HepG2 (cell line): ENCODE data around the gene SFI1. TPM values are rescaled to one million over a fixed set of nuclear protein-coding genes. Genes with fewer than 3 reads are reported as not detected.

Experiments used
- ARNTL ChIP-seq: sonication (generic); formaldehyde crosslinking; IDR thresholded peaks from 2 replicates; pipeline ENCODE4 v1.4.0; 2020; ENCODE audit warnings: mild to moderate bottlenecking, missing genetic modification reagents
- ATF3 ChIP-seq: sonication (generic); formaldehyde crosslinking; IDR thresholded peaks from 2 replicates; pipeline ENCODE4 v1.4.0; 2020; ENCODE audit warnings: missing genetic modification reagents
- BRD4 ChIP-seq: sonication (generic); formaldehyde crosslinking; IDR thresholded peaks from 2 replicates; pipeline ENCODE4 v1.4.0; 2020; ENCODE audit warnings: missing genetic modification reagents
- HMGXB3 ChIP-seq: sonication (generic); formaldehyde crosslinking; IDR thresholded peaks from 2 replicates; pipeline ENCODE4 v1.4.0; 2020; ENCODE audit warnings: missing genetic modification reagents, borderline replicate concordance
- IKZF1 ChIP-seq: fragments of 450-650 bp; IDR thresholded peaks from 2 replicates; pipeline ENCODE4 v1.7.1; 2016
- MED13 ChIP-seq: sonication (generic); formaldehyde crosslinking; IDR thresholded peaks from 2 replicates; pipeline ENCODE4 v1.5.0; 2020; ENCODE audit warnings: missing genetic modification reagents
- MIER3 ChIP-seq: IDR thresholded peaks from 2 replicates; pipeline ENCODE4 v1.6.1; 2016; ENCODE audit warnings: missing compliant biosample characterization, borderline replicate concordance
- SOX13 ChIP-seq, 3 experiments: fragments of 450-650 bp in 1 of 3; sonication (generic) in 1 of 3; formaldehyde crosslinking in 1 of 3; IDR thresholded peaks in 2 of 3; conservative IDR thresholded peaks in 1 of 3; 2 replicates each; pipeline versions ENCODE4 v1.5.0 to v1.6.1; 2016 to 2020; ENCODE audit warnings: antibody characterized with exemption in 1 of 3, mild to moderate bottlenecking in 1 of 3, missing compliant biosample characterization in 1 of 3, missing genetic modification reagents in 1 of 3, moderate library complexity in 1 of 3
- SRSF4 ChIP-seq: fragments of 200-400 bp; formaldehyde crosslinking; IDR thresholded peaks from one replicate; pipeline ENCODE4 v1.6.1; 2018; ENCODE audit warnings: mild to moderate bottlenecking, low read depth, low read length, moderate library complexity; ENCODE audit not compliant: poor library complexity, severe bottlenecking
- ZKSCAN8 ChIP-seq: IDR thresholded peaks from 2 replicates; pipeline ENCODE4 v1.6.1; 2016; ENCODE audit warnings: borderline replicate concordance, missing genetic modification reagents, missing compliant biosample characterization
- ZNF260 ChIP-seq: sonication (generic); formaldehyde crosslinking; IDR thresholded peaks from 2 replicates; pipeline ENCODE4 v1.4.0; 2020; ENCODE audit warnings: missing genetic modification reagents, low read depth, mild to moderate bottlenecking, borderline replicate concordance
- ZNF317 ChIP-seq: sonication (generic); formaldehyde crosslinking; IDR thresholded peaks from 2 replicates; pipeline ENCODE4 v1.5.0; 2020; ENCODE audit warnings: mild to moderate bottlenecking, missing genetic modification reagents
- ZNF567 ChIP-seq: sonication (generic); formaldehyde crosslinking; IDR thresholded peaks from 2 replicates; pipeline ENCODE4 v1.8.1; 2023; ENCODE audit warnings: mild to moderate bottlenecking, missing genetic modification reagents, borderline replicate concordance
- ZNF598 ChIP-seq: sonication (generic); formaldehyde crosslinking; IDR thresholded peaks from 2 replicates; pipeline ENCODE4 v1.5.1; 2020; ENCODE audit warnings: mild to moderate bottlenecking, missing genetic modification reagents, borderline replicate concordance
- polyA plus RNA-seq, 8 experiments: library from polyadenylated mRNA; depleted of rRNA in 3 of 8; stranded (reverse) in 7 of 8; unstranded in 1 of 8; fragments of >200 nt; fragmentation: Illumina TruSeq in 4 of 8; extraction: Trizol in 4 of 8; gene quantifications; 2 replicates each; pipeline versions ENCODE4 v1.2.1 to v1.2.3, GENCODE V29; 2011 to 2016; ENCODE audit warnings: low read depth in 4 of 8, missing spikeins in 1 of 8, mixed read lengths in 1 of 8; ENCODE audit not compliant: insufficient read depth in 1 of 8
- total RNA-seq, 5 experiments: library from RNA; depleted of rRNA; stranded (reverse); fragments of >200 nt; fragmentation: Illumina TruSeq; extraction: Trizol; gene quantifications; 2 replicates each; pipeline ENCODE4 v1.2.3, GENCODE V29; 2016; ENCODE audit warnings: low read depth in 1 of 5
- TF ChIP-seq, protein P1 (sequence below): sonication (generic); formaldehyde crosslinking; IDR thresholded peaks from 2 replicates; pipeline ENCODE4 v1.5.0; 2020; ENCODE audit warnings: missing genetic modification reagents, mild to moderate bottlenecking, borderline replicate concordance
- TF ChIP-seq, protein P2 (sequence below): sonication (generic); formaldehyde crosslinking; IDR thresholded peaks from 2 replicates; pipeline ENCODE4 v1.8.0; 2022; ENCODE audit warnings: missing genetic modification reagents, mild to moderate bottlenecking, inconsistent platforms, borderline replicate concordance
- TF ChIP-seq, protein P3 (sequence below): sonication (generic); formaldehyde crosslinking; IDR thresholded peaks from 2 replicates; pipeline ENCODE4 v1.4.0; 2020; ENCODE audit warnings: mild to moderate bottlenecking, missing genetic modification reagents, borderline replicate concordance

Gene SFI1
- total and polyA plus RNA-seq, 2 of the 13 experiments (the other 11 are each of a cell fraction or from before 2014, with no cell fraction given): 20.5 to 40.1 TPM

DNA sequence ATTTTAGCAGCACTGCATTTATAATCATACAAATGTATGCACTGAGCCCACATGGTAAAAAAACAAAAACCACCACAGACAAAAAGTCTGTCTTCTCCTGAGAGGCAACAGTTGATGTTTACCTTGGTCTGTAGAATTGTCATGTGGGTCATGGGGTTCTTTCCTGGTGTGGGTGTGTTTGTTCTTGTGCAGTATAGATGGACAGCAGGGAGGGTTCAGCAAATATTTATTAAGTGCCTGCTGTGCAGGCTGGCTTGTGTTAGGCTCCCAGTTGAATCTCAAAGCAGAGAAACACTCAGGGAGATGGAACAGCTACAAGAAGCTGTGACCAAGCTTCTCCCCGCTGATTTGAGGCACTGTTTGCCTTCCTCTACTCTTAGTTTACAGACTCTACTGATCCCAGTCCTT lies 83.5 kb downstream of the SFI1 start (continued):
- TF ChIP-seq ARNTL (CRISPR knock-in tag) (0 out of 2 replicates have a peak, but pooled peaks have one; percentile 60), BRD4 (no peak), ZNF317 (CRISPR knock-in tag) (0 out of 2 replicates have a peak, but pooled peaks have one; percentile 51), ZNF567 (CRISPR knock-in tag) (no peak), ZKSCAN8 (CRISPR knock-in tag) (peak; percentile 95; the same call in 1 of the 2 replicates), IKZF1 (no peak), MIER3 (peak; percentile 92; the same call in 1 of the 2 replicates), SOX13 (IDR thresholded peaks at IDR 0.05) (peak; percentile 80), SOX13 (CRISPR knock-in tag; conservative IDR thresholded peaks at IDR 0.05 in 1 of 2, IDR thresholded peaks at IDR 0.05 in 1 of 2) (peak in 1 of 2 experiments; percentile 96; a peak in 2 of 4 replicates), ATF3 (no peak), ZNF260 (CRISPR knock-in tag) (no peak), HMGXB3 (CRISPR knock-in tag) (no peak; the same call in 1 of the 2 replicates), MED13 (CRISPR knock-in tag) (no peak; the same call in 1 of the 2 replicates), ZNF598 (CRISPR knock-in tag) (no peak), SRSF4 (no peak)
- TF ChIP-seq, protein P1, sequence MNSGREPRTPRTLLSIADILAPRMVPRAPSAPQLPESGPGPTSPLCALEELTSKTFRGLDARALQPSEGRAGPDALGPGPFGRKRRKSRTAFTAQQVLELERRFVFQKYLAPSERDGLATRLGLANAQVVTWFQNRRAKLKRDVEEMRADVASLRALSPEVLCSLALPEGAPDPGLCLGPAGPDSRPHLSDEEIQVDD (CRISPR knock-in tag): no peak
- TF ChIP-seq, protein P2, sequence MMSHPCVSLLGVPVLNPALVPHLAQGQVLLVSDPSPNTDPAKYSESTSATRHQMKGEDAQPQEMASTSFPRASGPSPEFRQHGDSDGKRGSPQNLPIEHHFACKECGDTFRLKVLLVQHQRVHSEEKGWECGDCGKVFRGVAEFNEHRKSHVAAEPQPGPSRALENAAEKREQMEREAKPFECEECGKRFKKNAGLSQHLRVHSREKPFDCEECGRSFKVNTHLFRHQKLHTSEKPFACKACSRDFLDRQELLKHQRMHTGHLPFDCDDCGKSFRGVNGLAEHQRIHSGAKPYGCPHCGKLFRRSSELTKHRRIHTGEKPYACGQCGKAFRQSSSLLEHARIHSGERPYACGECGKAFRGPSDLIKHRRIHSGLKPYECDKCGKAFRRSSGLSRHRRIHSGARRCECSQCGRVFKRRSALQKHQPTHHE (CRISPR knock-in tag): no peak
- TF ChIP-seq, protein P3, sequence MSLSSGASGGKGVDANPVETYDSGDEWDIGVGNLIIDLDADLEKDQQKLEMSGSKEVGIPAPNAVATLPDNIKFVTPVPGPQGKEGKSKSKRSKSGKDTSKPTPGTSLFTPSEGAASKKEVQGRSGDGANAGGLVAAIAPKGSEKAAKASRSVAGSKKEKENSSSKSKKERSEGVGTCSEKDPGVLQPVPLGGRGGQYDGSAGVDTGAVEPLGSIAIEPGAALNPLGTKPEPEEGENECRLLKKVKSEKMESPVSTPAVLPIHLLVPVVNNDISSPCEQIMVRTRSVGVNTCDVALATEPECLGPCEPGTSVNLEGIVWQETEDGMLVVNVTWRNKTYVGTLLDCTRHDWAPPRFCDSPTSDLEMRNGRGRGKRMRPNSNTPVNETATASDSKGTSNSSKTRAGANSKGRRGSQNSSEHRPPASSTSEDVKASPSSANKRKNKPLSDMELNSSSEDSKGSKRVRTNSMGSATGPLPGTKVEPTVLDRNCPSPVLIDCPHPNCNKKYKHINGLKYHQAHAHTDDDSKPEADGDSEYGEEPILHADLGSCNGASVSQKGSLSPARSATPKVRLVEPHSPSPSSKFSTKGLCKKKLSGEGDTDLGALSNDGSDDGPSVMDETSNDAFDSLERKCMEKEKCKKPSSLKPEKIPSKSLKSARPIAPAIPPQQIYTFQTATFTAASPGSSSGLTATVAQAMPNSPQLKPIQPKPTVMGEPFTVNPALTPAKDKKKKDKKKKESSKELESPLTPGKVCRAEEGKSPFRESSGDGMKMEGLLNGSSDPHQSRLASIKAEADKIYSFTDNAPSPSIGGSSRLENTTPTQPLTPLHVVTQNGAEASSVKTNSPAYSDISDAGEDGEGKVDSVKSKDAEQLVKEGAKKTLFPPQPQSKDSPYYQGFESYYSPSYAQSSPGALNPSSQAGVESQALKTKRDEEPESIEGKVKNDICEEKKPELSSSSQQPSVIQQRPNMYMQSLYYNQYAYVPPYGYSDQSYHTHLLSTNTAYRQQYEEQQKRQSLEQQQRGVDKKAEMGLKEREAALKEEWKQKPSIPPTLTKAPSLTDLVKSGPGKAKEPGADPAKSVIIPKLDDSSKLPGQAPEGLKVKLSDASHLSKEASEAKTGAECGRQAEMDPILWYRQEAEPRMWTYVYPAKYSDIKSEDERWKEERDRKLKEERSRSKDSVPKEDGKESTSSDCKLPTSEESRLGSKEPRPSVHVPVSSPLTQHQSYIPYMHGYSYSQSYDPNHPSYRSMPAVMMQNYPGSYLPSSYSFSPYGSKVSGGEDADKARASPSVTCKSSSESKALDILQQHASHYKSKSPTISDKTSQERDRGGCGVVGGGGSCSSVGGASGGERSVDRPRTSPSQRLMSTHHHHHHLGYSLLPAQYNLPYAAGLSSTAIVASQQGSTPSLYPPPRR (CRISPR knock-in tag): peak; percentile 94
